Activated T-cell treated with anti-CD3 and anti-CD28 coated beads, Interleukin-2, amount 50 U/mL, for 1 hour (primary cell): Measurements from ENCODE around the gene PCDHGB4.
"Not testable (repeated sequence)": the region's sequence is repeated elsewhere in the genome, so short reads cannot be mapped to it uniquely, and the experiment has no call there.

ENCODE experiments used
- DNase-seq: peaks from one replicate; pipeline ENCODE4 v3.0.0-alpha.2; 2020

The PCDHGB4 gene

GRCh38 chr5:141432726-141433125, 45.2 kb downstream of the PCDHGB4 start:
- not testable (repeated sequence) for DNase-seq

- DNase-seq: no peak
These were observed 46.5 kb downstream of the PCDHGB4 start for GRCh38 chr5:141434006-141434405.

GRCh38 chr5:141437221-141437620, 49.7 kb downstream of the PCDHGB4 start:
- no peak for DNase-seq

- no peak for DNase-seq
These were observed 52.1 kb downstream of the PCDHGB4 start for GRCh38 chr5:141439411-141440141.
